ENCODE results near the gene NCKAP5L.

Gene NCKAP5L

DNA sequence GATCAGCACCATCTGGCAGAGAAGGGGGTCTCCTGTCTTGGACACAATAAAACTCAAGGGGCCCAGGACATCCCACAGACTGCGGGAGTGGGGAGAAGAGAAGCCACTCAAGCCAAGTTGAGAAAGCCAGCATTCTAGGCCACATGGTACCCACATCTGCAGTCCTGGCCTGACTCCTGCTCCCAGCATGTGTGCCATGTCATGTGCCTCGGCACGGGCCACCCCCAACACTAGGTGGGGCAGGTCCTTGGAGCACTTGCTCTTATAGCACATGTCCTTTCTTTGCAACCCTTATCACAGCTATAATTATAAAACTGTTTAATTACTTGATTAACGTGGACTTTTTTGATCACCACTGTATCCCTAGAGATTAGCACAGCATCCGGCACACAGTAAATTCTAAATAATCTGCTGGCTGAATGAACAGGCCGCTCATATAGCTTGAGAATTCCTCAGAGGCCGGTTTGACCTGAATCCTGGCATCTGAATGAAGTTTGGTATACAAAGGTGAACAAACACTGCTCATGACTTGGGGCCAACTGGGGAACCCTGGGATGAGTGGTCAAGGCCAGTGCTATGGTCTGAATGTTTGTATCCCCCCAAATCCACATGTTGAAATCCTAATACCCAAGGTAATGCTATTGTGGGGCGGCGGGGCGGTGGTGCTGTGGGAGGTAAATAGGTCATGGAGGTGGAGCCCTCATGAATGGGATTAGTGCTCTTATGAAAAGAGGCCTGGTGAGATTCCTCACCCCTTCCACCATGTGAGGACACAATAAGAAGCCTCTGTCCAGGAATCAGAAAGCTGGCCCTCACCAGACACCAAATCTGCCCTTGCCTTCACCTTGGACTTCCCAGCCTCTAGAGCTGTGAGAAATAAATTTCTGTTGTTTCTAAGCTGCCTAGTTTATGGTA lies 6.6 kb downstream of the NCKAP5L start:
- DNase-seq: no peak

DNA sequence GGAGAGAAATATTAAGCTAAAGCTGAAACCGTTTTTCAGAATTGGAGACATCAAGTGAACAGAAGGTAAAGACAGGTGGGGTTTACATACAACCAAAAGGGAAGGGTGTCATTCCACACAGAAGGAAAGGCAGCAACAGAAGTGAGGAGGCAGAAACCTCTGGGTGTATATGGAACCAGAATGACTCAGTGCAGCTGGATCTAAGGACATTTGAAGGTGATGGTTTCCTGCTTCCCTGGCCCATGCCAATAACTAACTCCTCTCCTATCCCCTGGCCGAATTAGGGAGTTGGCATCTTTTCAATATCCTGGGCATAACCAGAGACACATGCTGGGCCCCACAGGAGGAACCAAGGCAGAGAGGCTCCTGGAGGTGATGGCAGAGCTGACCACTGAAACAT lies 8.4 kb downstream of the NCKAP5L start:
- no peak for DNase-seq

DNA sequence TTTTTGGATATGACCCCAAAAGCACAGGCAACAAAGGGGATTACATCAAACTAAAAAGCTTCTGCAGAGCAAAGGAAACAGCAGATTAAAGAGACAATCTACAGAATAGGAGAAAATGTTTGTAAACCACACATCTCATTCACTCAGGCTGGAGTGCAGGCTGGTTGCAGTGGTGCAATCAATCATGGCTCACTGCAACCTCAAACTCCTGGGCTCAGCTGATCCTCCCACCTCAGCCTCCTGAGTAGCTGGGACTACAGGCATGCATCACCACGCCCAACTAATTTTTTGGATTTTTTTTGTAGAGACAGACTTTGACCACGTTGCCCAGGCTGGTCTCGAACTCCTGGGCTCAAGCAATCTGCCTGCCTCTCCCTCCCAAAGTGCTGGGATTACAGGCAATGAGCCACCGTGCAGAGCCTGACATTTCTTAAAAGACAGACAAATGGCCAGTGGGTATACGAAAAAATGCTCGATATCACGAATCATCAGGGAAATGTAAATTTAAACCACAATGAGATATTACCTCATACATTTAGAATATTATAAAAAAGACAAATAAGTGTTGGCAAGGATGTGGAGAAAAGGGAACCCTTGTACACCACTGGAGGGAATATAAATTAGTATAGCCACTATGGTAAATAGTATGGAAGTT lies 9.8 kb downstream of the NCKAP5L start:
- no peak for DNase-seq

DNA sequence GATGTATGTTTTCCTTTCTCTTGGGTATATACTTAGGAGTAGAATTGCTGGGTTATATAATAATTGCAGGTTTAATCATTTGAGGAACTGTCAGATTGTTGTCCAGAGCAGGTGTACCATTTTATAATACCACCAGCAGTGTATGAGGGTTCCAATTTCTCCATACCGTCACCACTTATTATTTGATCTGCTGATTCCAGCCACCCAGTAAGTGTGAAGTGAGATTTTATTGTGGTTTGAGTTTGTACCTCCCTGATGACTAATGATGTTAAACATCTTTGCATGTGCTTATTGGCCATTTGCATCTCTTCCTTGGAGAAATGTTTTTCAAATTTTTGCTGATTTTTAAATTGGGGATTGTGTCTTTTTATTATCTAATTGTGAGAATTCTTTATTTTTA lies 15.1 kb downstream of the NCKAP5L start:
- no peak for DNase-seq

DNA sequence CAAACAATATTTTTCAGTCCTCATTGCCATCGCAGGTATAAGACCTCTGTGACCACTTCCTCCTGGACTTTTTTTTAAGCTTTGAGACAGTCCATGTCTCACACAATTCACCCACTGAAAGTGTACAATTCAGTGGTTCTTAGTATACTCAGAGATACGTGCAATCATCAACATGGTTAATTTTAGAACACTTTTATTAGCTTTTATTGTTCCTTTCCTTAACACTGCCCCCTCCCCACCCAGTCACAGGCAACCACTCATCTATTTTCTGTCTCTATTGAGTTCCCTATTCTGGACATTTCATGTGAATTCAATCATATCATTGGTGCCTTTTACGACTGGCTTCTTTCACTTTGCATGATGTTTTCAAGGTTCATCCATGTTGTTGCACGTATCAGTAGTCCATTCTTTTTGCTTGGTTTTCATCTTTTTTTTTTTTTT lies 16.2 kb downstream of the NCKAP5L start:
- no peak for DNase-seq

DNA sequence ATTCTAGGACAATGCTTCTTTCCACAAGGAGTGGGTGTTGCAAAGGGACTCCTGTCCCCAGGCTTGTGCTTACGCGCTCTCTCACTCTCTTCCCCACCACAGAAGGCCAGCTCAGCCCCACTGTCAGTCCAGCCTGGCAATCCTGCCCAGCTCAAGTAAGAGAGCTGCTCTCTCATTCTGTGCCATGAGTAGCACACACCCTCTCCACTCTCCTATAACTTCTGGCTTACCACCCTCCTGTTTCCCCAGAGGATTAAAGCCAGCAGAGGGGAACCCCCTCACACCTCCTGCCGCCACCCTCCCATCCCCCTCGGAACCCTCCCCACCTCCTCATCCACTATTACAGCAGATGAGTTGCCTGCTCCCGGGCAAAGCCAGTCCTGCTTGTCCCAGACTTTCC lies 17.1 kb downstream of the NCKAP5L start:
- no peak for DNase-seq

DNA sequence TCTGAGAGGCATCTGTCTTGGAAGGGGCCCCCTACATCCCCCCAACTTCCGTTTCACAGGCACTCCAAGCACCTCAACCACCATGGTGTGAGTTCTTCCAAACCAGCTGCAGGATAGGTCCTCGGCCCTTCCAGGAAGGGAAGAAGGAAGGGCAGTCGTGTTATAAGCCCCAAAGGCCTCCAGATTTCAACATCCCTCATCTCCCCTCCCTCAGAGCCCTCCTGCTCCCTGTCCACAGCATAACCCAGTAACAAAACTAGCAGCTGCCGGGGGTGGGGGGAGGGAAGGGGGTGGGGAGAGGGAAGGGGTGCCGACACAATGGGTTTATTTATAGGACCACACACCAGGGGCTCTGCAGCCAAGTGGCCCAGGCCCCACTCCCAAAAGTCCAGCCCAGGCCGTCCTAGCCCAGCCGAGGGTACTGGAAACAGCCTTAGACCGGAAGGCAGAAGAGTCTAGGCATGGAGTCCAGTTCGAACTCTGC lies 18.3 kb downstream of the NCKAP5L start:
- no peak for DNase-seq

DNA sequence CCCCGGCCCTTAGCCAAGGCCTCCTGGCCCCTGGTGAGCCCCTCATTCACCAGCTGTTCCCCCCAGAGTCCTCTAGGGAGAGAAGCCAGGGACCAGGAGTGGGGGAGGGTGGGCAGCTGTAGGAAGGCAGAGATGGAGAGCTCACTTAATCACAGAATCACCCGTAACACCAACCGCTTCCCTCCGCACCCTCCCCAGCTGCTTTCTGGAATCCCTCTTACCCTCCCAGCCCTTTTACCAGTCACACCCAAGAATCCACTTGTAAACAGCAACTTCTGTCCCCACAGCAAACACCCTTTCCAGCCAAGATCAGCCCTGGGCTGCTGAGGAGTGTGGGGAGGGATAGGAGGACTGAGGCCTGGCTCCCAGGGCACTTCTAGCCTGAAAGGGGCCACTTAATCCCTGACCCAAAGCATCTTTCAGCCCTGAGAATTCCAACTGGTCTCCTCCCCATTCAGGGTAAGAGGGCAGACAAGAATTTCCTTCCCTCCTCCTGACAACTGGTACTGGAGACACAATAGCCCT lies 18.8 kb downstream of the NCKAP5L start:
- DNase-seq: no peak

DNA sequence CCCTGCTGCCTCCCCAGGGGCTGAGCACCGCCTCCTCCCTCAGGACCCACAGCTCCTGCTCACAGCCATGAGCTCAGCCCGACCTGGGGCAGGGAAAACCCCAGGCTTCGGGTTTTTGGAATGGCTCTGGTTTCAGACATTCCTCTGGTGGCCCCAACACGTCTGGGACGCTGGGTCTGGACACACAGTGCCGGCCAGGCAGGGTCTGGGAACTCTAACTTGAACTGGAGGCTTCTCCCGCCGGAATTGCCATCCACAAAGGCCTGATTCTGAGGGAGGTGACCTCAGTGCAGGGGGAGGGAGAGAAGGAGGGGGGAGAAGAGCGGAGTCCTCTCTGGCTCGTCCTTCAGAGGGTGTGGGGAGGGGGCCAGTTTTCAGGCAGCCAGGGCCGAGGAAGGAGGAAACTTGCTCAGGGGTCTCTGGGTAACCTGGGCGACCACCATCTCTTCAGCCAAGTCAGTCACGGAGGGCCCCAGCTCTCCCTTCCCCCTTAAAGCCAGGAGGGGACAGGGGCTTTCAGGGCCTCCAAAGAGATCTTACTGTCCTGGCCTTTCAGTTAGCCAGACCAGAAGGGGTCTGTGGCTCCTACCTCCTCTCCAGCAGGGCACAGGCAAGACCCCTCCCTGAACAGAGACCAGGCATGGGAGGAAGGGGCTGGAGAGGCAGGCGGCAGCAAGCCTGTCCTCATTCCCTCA lies 19.4 kb downstream of the NCKAP5L start:
- no peak for DNase-seq

DNA sequence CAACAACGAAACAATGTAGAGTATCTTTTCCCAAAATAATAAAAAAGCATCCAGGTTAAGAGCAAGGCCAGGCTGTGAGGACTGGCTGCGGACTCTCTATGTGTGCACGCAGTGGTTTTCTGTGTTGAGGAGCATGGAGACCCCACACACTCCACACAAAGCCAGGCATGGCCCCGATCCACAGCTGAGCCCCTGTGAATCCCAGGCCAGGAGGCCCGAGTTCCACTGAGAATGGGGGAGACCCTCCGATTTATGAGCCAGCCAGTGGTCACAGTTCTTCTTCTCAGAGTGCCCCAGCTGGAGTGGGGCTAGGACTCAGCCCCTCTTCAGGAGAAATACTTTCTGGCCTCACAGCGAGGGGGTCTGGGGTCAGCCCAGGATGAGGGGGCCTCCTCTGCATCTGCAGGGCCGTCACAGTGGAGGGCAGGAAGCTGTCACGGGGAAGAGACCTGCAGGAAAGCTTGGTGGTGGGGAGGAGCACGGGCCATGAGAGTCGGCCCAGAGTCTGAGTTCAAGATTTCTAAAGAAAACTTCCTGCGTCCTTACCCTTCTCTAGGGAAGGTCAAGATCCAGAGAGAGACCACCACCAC lies 20.1 kb downstream of the NCKAP5L start:
- no peak for DNase-seq

DNA sequence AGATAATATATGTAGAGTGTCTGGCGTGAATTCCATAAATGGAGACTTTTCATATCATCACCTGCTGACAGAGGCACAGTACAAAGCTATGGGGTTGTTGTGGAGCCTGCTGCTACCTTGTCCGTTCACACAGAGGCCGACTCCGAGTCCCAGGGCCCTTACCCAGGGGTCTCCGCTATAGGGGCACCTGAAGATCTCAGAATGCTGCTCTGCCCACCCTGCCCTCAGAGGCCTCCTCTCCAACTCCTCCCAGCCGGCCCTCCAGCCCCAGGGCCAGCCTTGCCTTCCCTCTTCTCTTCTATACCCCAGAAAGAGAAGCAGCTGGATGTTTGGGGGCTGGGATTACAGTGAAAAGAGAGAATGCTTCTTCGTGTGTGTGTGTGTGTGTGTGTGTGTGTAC lies 21.3 kb downstream of the NCKAP5L start:
- DNase-seq: no peak

DNA sequence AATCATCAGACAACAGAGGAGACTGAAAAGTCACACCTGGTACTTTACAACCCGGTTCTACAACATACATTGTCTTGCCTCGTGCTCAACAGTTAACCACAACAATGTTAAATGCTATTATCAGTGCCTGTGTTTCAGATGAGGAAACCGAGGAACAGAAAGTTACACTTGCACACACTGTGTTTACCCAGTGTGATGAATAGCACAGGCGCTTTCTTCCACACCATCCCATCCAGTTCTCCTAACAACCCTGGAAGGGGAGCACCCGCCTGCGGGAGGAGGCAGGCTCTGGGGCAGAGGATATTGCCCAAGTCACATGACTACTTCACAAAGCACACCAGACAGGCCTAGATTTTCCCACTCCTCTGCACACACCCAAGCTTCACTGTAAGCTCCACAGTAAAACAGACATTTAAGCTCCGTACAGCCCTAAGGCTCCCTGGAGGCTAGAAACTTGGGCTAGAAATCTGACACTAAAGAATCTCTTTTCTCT lies 21.8 kb downstream of the NCKAP5L start:
- DNase-seq: no peak

DNA sequence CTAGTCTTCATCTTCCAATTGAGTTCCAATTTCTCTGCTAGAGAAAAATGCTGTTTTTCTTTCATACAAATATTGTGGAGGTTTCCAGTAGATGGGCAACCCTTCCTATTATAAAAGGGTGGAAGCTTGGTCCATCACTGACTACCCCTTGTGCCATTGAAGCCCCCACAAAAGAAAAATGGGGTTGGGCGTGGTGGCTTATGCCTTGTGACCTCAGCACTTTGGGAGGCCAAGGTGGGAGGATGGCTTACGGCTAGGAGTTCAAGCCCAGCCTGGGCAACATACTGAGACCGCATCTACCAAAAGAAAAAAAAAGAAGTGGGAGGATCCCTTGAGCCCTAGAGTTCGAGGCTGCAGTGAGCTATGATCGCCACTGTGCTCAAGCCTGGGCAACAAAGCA lies 22.8 kb downstream of the NCKAP5L start:
- DNase-seq: no peak

DNA sequence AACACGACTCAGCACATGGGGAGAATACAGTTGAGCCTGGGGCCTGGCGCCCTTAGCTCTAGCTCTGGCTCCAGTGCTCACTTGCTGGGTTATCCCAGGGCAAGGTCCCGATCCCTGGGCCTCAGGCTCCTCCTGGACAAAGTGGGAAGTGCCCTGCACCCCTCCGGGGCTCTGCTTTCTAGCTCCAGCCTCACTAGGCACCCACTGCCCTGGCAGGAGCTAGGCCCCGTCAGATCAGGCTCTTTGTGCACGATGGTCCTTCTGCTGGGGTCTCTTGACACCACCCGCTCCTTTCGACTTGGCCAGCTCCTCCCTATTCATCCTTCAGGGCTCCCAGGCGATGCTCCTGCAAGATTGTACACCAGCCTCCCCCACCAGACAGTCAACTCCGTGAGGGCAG lies 23.4 kb downstream of the NCKAP5L start:
- DNase-seq: no peak

DNA sequence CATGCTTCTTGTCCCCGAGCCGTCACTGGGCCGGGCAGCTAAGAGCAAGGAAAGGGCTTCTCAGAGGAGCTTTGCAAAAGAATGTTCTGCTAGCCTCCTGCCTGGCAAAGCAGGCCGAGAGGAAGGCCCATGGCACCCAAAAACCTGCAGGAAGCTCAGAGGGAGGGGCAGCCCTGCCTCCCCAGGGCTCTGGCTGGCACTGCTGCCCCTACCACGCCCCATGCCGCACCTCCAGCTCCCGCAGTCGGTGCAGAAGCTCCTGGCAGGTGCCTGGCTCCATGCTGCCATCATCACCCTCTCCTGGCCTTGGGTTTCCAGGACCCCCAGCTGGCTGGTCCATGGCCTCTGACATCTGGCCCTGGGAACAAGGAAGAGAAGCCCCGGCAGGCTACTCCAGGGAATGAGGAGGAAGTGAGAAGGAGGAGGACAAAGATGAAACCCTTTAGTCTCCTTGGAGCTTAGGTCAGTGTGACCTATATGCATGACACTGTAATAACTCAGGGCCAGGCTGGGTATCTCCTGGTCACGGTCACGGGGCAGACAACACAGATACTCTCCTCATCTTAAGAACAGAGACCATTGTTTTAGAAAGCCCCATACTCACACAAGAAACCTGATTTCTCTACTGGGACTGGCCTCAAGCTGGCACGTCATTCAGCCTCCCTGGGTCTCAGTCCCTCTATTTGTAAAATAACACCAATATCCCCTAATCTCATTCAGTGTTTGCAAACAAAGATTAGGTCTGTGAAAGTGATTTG lies 24.3 kb downstream of the NCKAP5L start:
- DNase-seq: no peak

DNA sequence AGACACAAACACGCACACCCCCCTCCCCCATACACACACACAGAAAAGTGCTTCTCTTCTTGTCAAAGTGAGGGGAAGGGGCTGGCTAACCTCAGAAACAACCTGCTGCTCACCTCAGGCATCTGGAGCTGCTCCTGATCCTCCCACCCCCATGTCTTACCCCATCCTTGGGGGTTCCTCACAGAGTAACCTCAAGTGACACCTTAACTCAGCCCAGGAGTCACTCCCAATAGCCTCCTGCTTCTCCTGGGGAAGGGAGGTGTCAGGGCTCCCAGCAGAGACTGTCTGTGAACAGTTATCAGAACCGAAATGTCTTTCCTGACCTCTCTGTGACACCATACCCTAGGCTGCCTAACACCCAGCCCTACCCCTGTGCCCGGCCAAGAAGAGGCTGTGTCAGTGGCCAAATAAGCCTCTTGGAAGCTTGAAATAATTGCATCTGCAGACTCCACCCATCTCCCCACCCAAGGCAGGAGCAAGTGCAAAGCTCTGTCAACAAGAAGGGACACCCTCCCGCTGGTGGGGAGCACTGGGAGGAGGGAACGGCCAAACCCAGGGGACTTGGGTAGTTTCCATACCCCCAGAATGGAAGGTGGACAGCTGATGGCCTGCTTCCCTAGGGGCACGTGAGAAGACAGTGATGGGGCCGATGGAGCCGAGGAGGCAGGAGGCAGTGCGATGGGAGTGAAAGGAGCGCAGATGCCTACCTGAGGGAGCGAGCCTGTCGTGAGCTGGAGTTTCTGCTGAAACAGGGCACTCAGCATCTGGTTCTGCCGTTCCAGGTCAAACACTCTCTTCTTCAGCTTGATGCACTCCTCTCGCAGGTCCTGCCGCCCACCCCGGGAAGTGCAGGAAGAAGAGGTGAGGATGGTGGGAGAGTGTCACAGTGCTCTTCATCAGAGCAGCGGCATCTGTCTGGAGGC lies 26.8 kb downstream of the NCKAP5L start:
- no peak for DNase-seq

DNA sequence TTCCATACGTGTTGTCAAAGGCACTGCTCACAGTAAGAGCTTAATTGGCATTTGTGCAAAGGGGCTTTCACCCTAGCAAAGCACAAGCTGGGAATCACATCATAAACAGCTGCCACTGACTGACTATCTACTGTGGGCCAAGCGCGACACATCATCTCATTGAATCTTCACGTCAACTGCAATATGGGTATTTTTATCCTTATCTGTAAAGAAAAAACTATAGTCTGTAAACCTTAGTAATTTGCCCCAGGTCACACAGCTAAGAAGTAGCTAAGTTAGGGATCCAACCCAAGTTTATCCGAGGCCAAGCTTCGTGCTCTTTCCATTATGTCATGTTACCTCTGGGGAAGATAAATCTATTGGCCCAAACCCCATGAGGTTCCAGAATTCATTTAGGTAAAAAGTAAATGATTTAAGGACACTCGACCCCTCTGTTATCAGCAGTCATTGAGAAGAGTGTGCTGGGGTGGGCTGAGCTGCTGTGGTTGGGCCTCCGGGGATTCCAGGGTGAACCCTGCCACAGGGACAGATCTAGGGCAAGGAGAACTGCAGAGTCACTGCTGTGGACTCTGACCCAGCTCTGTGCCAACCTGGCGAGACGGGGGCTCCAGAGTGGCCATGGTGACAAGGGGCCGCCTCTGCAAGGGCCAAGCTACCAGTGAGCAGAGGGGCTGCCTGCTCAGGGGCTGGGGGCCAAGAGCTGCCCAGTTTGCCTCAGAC lies 27.6 kb downstream of the NCKAP5L start:
- DNase-seq: no peak

DNA sequence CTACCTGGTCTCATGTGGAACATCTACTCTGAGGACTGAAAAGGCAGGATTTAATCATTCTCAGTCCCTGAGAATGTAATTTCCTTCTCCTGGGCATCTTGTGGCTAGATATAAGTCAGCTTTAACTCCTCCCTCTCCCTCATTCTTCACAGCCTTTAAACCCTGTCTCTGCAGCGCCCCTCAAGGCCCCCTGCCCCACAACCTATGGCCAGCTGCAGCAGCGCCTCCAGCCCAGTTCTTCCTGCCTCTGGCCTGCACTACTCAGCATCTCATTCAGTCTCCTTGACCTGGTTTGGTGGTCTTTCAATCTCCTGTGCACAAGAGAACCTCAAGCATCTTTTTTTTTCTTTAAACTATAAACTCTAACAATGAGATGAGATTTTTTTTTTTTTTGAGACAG lies 29.3 kb downstream of the NCKAP5L start:
- no peak for DNase-seq

DNA sequence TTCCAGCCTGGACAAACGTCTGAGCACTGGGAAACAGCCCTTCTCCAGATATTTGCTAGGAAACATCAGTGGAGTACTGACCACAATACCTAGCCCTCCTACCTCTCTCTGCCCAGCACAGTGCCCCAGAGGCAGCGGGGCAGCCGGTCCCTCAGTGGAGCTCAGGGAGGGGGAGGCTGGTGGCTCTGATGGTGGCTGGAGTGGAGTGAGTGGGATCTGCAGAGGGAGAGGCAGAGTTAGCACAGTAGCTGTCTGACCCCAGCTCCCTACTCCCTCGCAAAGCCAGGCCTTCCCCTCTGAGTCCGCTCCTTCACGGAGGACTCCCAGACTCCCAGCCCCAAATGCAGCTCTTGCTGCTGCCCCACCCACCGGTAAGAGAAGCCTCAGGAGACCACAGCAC lies 30.0 kb downstream of the NCKAP5L start:
- no peak for DNase-seq

DNA sequence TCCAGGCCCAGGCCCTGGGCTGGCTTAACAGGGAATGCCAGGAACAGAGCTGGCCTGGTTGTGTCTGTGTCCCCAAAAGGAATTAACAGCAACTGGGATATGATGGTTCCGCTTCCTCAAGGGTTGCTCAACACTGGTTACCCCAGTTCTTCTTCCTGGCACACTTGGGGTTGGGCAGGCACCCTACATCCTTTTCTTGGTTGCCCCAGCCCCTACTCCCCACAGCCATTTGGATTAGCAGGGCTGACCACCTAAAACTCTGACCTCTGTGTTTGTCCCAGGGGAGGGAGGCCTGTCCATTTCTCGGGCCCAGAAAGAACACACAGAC lies 30.8 kb downstream of the NCKAP5L start:
- DNase-seq: no peak
